ENCODE results near the gene UFC1. TPM values are rescaled to one million over a fixed set of nuclear protein-coding genes. Genes with fewer than 3 reads are reported as not detected.

Gene UFC1
- total RNA-seq, 1 donor from 2014 or later: 89.4 TPM

GRCh38 chr1:161165742-161166668 lies 12.2 kb downstream of the UFC1 start, which contains the start of gene PPOX:
Gene PPOX (plus strand): TSS chr1:161166426. CDS start chr1:161166848, 422 bp downstream.
- H3K4me3 Mint-ChIP-seq (ENCODE audit: unreplicated experiment): peak within 1 kb of the TSS; percentile 89
- H3K27me3 Mint-ChIP-seq (ENCODE audit: low read depth): no peaks in the 10 kb centered on the region
- H3K4me1 Mint-ChIP-seq (ENCODE audit: low read depth): peaks cover 41% of the 10 kb centered on the region
- H3K36me3 Mint-ChIP-seq (ENCODE audit: low read depth): peaks cover 13% of the 10 kb centered on the region
- peak within 1 kb of the TSS; percentile 99 for H3K27ac Mint-ChIP-seq (ENCODE audit: unreplicated experiment)
- TF ChIP-seq, protein P1, sequence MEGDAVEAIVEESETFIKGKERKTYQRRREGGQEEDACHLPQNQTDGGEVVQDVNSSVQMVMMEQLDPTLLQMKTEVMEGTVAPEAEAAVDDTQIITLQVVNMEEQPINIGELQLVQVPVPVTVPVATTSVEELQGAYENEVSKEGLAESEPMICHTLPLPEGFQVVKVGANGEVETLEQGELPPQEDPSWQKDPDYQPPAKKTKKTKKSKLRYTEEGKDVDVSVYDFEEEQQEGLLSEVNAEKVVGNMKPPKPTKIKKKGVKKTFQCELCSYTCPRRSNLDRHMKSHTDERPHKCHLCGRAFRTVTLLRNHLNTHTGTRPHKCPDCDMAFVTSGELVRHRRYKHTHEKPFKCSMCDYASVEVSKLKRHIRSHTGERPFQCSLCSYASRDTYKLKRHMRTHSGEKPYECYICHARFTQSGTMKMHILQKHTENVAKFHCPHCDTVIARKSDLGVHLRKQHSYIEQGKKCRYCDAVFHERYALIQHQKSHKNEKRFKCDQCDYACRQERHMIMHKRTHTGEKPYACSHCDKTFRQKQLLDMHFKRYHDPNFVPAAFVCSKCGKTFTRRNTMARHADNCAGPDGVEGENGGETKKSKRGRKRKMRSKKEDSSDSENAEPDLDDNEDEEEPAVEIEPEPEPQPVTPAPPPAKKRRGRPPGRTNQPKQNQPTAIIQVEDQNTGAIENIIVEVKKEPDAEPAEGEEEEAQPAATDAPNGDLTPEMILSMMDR (IDR thresholded peaks at IDR 0.05): peak; percentile 82
- DNase-seq (ENCODE audit: low spot score): peak; percentile 98
- H3K9me3 Mint-ChIP-seq (ENCODE audit: low read depth): no peaks in the 10 kb centered on the region

DNA sequence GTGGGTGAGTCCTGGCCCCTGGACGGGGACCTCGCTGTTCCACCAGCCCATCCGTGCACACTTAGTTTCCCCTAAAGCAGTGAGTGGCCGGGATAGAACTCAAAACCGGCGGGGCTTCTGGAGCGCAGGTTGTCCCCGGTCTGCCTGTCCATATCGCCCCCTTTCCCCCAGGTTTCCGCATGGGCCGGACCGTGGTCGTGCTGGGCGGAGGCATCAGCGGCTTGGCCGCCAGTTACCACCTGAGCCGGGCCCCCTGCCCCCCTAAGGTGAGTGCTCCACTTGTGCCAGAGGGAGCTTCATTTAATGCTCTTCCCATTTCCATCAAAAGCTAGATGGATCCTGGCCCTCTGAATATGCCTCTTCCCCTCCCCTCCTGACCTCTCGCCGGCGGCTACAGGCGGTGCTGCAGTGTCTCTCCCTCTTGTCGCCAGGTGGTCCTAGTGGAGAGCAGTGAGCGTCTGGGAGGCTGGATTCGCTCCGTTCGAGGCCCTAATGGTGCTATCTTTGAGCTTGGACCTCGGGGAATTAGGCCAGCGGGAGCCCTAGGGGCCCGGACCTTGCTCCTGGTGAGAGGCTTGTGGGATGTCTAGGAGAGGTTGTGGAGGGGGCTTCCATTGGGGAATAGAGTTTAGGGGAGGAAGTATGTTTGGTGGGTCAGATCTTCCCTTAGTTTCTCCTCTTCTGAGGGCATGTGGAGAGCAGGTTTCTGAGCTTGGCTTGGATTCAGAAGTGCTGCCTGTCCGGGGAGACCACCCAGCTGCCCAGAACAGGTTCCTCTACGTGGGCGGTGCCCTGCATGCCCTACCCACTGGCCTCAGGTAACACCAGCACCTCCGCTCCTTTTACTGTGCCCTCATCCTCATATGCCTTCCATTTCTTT lies 13.1 kb downstream of the UFC1 start:
- TF ChIP-seq, protein P1 (IDR thresholded peaks at IDR 0.05): no peak
- no peaks in the 10 kb centered on the region for H3K9me3 Mint-ChIP-seq (ENCODE audit: low read depth)
- peak overlapping the region; percentile 99 for H3K27ac Mint-ChIP-seq (ENCODE audit: unreplicated experiment)
- peaks cover 32% of the 10 kb centered on the region for H3K4me1 Mint-ChIP-seq (ENCODE audit: low read depth)
- H3K36me3 Mint-ChIP-seq (ENCODE audit: low read depth): peaks cover 15% of the 10 kb centered on the region
- peak; percentile 78 for DNase-seq (ENCODE audit: low spot score)
- no peaks in the 10 kb centered on the region for H3K27me3 Mint-ChIP-seq (ENCODE audit: low read depth)
- H3K4me3 Mint-ChIP-seq (ENCODE audit: unreplicated experiment): peak overlapping the region; percentile 89

DNA sequence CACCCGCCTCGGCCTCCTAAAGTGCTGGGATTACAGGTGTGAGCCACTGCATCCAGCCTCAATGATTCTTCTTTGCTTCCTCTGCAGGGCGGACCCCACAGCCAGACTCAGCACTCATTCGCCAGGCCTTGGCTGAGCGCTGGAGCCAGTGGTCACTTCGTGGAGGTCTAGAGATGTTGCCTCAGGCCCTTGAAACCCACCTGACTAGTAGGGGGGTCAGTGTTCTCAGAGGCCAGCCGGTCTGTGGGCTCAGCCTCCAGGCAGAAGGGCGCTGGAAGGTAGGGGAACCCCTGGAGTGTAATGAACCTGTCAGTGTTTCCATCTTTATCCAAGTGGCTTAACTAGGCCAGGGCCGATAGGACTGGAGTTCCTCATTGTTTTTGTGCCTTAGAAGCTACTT lies 15.1 kb downstream of the UFC1 start:
- peaks cover 48% of the 10 kb centered on the region for H3K4me1 Mint-ChIP-seq (ENCODE audit: low read depth)
- H3K9me3 Mint-ChIP-seq (ENCODE audit: low read depth): no peaks in the 10 kb centered on the region
- H3K4me3 Mint-ChIP-seq (ENCODE audit: unreplicated experiment): no peak overlapping the region
- H3K36me3 Mint-ChIP-seq (ENCODE audit: low read depth): peaks cover 16% of the 10 kb centered on the region
- H3K27me3 Mint-ChIP-seq (ENCODE audit: low read depth): no peaks in the 10 kb centered on the region
- DNase-seq (ENCODE audit: low spot score): peak; percentile 59
- no peak overlapping the region for H3K27ac Mint-ChIP-seq (ENCODE audit: unreplicated experiment)
- TF ChIP-seq, protein P1 (IDR thresholded peaks at IDR 0.05): no peak

- Mint-ChIP-seq H3K36me3 (ENCODE audit: low read depth) (peaks cover 22% of the 10 kb centered on the region), H3K4me1 (ENCODE audit: low read depth) (peaks cover 45% of the 10 kb centered on the region), H3K4me3 (ENCODE audit: unreplicated experiment) (no peak overlapping the region), H3K27ac (ENCODE audit: unreplicated experiment) (peak overlapping the region; percentile 27), H3K27me3 (ENCODE audit: low read depth) (no peaks in the 10 kb centered on the region), H3K9me3 (ENCODE audit: low read depth) (no peaks in the 10 kb centered on the region)
- no peak for DNase-seq (ENCODE audit: low spot score)
- TF ChIP-seq, protein P1 (IDR thresholded peaks at IDR 0.05): peak; percentile 50
Observed at GRCh38 chr1:161171191-161171590, 17.4 kb downstream of the UFC1 start.

DNA sequence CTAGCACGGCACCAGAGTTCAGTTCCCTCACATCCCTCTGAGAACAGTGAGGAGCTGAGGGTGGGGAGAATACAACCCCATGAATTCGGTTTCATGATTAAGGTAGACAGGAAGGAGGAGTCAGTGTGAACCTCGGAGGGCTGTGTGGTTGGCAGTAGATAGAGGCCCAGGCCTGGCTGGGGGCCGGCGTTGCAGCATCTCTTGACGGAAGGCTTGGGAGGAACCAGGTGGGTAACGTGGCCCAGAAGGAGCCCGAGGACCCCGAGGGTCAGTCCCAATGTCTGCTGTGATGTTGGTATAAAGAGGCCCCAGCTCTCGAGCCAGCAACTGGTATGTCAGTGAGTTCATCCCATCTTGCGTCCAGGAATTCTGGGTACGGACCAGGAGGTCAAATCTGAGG lies 17.9 kb downstream of the UFC1 start:
- Mint-ChIP-seq H3K4me3 (ENCODE audit: unreplicated experiment) (no peak overlapping the region), H3K27ac (ENCODE audit: unreplicated experiment) (no peak overlapping the region), H3K27me3 (ENCODE audit: low read depth) (no peaks in the 10 kb centered on the region), H3K4me1 (ENCODE audit: low read depth) (peaks cover 48% of the 10 kb centered on the region), H3K36me3 (ENCODE audit: low read depth) (peaks cover 22% of the 10 kb centered on the region), H3K9me3 (ENCODE audit: low read depth) (no peaks in the 10 kb centered on the region)
- peak; percentile 77 for DNase-seq (ENCODE audit: low spot score)
- TF ChIP-seq, protein P1 (IDR thresholded peaks at IDR 0.05): no peak
